ENCODE results near the gene KPNA1.

DNA sequence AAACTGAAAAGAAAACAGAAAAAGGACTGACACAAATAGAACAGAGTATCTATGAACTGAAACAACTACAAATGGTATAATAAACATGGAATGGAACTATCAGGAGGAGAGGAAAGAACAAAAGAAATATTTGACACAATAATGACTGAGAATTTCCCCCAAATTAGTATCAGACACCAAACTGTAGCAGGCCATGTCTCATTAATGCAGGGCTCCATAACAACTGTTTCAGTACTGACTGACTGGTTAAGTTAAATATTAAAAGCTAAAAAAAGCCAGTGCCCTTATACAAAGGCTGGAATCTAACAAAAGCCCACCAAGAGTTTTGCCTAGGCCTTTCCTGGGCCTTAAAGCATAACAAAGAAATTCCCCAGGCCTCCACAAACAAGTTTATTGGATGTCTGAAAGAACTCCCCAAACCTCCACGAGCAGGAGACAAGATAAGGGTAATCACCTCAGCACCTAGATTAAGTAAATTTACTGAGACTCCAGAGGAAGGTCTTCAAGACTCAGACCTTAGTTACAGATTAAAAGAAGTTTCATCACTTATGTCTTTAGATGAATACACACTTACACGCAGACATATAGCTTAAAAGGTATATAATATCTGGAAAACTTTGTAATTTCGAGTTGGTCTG, 45.7 kb downstream of the KPNA1 start:
- TF ChIP-seq, protein P1, sequence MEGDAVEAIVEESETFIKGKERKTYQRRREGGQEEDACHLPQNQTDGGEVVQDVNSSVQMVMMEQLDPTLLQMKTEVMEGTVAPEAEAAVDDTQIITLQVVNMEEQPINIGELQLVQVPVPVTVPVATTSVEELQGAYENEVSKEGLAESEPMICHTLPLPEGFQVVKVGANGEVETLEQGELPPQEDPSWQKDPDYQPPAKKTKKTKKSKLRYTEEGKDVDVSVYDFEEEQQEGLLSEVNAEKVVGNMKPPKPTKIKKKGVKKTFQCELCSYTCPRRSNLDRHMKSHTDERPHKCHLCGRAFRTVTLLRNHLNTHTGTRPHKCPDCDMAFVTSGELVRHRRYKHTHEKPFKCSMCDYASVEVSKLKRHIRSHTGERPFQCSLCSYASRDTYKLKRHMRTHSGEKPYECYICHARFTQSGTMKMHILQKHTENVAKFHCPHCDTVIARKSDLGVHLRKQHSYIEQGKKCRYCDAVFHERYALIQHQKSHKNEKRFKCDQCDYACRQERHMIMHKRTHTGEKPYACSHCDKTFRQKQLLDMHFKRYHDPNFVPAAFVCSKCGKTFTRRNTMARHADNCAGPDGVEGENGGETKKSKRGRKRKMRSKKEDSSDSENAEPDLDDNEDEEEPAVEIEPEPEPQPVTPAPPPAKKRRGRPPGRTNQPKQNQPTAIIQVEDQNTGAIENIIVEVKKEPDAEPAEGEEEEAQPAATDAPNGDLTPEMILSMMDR (IDR thresholded peaks at IDR 0.05), result no peak
- TF ChIP-seq POLR2A (IDR thresholded peaks at IDR 0.05), result no peak
